ENCODE data around the gene KIF1C.
A peak's percentile ranks its signal among the peaks of the same experiment; 100 is the strongest.

The KIF1C gene

GRCh38 chr17:4969047-4969550 lies 28.7 kb upstream of the KIF1C start:
- peak; percentile 46 for DNase-seq

GRCh38 chr17:4969551-4970173 lies 28.1 kb upstream of the KIF1C start:
- DNase-seq = no peak

DNA sequence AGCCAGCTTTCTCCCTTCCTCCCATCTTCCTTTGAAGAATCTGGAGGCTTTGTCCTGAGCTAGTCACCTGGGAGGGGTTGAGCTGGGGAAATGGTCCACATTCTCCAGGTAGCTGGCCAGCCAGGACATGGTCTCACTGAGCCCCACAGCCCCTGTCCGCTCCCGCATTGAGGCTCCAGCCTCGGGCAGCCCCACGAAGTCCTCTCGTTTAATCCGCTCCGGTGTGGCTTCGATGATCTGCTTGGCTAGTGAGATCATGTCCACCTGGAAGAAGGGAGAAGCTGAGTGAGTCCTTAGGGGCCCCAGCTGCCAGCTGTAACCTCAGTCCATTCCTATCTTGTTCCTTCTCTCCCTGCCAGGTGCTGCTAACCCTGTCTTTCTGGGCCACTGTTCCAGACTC lies 27.5 kb upstream of the KIF1C start:
- DNase-seq = no peak

DNA sequence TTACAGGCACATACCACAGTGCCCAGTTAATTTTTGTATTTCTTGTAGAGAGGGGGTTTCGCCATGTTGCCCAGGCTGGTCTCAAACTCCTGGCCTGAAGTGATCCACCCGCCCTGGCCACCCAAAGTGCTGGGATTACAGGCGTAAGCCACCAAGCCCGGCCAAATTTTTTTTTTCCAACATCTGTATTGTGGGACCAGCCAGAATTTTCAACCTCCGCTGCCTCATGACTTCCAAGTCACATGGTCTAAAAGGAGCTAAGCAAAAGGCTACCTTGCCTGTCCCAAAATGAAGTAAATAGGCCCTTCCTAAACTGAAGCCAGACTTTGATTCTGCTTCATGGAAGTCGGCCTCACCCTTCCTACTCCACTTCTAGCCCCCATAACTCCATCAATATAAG lies 25.9 kb upstream of the KIF1C start:
- no peak for DNase-seq

GRCh38 chr17:4972322-4972721 lies 25.4 kb upstream of the KIF1C start:
- no peak for DNase-seq

DNA sequence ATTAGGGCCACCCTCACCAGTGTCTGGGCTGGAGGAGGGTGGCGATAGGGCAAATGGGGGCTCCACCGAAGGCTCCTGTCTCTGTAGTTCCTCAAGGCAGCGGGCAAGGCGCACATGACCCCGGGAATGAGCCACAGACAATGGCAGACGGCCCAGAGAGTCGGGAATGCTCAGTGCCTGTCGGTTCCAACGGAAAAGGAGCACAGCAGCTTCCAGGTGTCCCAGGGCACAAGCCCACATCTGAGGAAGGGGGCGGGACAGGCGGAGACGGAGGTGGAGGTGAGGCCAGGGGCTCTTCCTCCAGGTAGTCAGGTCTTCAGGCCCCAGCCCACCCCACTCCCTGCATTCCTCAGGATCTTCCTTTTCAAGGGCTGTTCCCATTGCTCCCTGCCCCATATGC lies 25.0 kb upstream of the KIF1C start:
- no peak for DNase-seq

GRCh38 chr17:4973256-4974114 lies 24.3 kb upstream of the KIF1C start:
- no peak for DNase-seq

GRCh38 chr17:4974115-4974670 lies 23.6 kb upstream of the KIF1C start:
- DNase-seq = no peak

DNA sequence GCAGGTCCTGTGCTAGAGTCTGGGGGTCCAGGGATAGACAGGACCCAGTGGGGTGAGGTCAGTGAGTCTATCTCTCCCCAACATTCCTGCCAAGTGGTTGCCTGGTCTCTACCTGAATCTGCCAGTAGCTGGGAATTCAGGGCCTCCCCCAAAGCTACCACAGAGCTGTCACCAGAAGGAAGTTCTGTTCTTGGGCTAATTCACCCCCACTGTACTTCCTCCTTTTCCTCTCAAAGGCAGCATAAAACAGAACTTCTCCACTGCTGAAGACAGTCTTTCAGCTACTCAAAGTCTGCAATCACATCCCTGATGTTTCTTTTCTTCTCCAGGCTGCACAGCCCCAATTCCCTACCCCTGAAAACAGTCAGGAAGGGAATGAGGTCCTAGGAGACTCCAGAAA lies 19.0 kb upstream of the KIF1C start:
- DNase-seq = no peak

- no peak for DNase-seq
Measured at GRCh38 chr17:4980644-4981216, 17.0 kb upstream of the KIF1C start.

DNA sequence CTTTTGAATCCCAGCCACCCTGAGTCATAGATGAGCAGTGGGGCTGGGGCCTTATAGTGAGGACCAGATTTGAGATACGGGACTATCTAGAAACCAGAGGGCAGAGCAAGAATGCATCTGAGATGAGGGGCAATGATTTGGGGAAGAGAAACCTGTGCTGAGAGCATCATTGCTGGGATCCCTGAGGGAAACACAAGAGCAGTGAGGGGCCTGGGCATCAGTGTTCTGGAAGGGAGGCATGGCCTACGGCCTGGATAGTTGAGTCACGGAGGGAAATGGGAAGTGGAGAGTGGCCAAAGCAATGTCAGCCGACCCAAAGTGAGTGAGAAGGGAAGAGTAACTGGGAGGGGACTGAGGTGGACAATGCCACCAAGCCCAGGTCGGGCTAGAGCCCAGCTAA lies 15.4 kb upstream of the KIF1C start:
- DNase-seq = no peak

- no peak for DNase-seq
Measured at GRCh38 chr17:4986403-4986802, 11.3 kb upstream of the KIF1C start.

DNA sequence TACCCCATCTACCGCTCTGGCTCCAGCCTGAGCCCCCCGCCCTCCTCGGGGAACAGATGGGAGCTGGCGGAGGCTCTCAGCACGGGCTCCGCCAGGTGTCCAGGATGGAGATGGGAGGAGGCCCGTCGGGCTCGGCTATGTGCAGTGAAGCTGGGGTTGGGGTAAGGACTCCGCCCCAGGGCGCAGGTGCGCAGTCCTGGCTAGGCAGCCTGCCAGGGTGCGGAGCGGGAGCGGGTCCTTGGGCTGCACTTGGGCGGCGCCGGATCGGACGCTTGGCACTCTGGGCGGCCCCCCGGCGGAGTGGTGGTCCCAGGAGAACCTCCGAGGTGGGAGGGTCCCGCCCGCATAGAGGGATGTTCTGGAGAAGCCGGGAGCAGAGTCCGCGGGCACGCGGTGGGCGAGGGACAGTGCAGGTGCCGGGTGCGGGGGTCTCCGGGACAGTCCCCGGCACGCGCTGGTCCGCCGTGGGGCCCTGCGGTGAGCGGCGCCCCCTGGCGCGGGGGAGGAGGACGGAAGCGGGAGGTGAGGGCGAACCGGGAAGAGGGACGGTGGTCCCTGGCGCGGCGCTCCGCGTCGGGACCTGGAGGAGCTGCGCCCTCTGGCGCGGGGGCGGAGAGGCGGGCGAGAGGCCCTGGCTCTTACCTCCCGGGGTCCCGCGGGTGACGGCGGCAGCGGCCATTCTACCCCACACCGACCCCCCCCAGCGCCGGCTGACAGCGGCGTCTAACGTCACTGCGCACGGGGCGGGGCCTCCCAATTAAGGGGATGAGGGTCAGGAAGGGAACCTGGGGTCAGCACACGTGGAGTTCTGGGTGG lies 10.6 kb upstream of the KIF1C start, which contains the start of gene CAMTA2:
TSS of gene CAMTA2 (minus strand) at position 725 of the 816 bp plus-strand sequence. CDS start 1,453 bp downstream, outside the sequence.
- peak; percentile 24 for DNase-seq

DNA sequence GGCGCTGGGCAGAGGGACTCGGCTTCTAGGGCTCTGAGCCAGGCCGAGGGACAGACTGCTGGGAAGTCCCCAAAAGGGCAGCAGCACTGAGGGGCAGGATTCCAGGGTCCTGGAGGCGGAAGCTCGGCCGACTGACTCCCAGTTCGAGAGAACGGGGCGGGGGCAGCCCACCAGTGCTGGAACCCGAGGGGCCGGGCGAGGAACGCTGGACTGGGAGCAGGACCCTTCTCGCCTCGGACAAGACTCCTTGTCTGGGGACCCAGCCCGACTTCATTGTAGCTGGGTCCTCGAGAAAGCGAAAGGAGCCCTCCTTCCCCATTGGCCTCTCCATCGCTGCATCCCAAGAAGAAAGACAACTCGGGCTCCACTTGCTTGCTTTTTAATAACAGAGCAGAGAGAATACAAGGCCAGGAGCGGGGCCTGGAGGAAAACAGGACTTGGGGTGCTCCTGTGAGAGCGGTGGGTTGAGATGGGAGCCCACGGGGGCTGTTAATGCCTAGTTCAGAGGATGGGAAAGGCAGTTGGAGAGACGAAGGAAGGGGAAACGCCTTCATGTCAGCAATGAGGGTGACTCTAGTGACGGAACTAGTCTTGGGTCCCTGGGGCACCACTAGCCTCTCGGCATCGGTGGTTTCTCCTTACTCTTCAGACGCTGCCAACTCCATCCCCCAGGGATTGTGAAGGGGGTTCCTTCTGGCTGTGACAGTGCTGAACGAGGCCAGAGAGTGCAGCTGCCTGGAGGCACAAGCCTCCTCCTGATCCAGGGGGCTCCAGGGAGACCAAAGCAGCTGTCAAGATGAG lies 9.8 kb upstream of the KIF1C start:
- DNase-seq = no peak

- DNase-seq = no peak
Measured at GRCh38 chr17:4994081-4994595, 3.6 kb upstream of the KIF1C start.

DNA sequence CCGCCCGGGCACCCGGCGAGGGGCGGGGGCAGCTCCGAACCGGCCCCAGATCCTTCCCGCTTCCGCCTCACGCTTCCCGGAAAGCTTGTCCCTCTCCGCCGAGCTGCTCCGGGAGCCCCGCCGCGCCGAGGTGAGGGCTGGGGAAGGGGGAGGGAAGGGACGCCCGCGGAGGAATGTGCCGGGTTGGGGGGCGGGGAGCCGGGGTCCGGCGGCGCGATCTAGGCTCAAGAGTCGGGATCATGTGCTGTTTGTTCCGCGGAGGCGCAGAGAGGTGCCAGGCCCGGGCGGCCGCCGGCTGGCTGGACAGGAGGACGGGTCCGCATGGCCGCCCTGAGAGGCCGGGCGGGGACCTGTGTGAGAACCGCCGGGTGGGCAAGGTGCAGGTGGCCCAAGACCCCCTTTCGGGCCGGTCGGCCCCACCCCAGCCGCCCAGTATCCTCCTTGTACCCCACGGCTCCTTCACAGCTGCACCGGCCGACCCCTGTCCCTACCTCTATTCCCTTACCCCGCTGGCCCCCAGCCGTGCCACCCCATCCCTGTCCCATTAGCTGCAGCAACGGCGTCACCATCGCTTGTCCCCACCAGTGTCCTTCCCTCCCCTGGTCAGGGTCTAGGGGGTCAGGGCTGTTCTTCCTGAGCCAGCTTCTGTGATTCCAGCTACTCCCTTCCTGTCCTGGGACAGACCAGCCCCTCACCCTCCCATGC lies 429 bp downstream of the KIF1C start:
- no peak for DNase-seq

DNA sequence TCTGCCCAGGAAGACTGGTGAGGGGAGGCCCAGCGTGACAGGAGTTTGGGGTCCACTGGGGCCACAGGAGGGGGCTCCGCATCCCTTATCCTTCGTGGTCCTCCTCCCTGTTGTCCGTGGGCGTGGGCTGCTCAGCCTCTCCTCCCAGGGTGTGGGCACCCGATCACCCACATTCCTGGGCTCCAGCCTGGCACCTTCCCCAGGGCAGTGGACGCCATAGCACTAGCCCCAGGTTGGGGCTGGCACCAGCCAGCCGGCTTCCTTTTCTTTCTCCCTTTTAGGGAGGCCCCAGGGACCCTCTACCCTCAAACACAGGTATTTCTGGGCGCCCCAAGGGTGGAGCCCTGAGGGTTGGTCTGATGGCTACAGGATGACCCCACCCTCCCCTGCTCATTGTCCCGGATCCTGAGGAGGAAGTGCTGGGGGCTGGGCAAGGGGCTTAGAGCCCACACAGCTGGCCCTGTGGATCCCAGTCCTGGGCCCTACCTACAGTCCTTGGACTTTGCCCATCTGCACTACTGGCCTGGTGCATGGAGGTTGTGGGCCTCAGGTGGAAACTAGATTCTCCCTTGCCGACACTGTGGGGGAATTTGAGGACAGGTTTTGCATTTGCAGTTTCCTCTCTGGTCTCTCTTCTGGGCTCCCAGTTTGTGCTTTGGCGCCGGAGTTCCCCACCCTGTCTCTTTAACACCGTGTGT lies 1.1 kb downstream of the KIF1C start:
- no peak for DNase-seq

- no peak for DNase-seq
Measured at GRCh38 chr17:4999430-5000093, 1.8 kb downstream of the KIF1C start.

DNA sequence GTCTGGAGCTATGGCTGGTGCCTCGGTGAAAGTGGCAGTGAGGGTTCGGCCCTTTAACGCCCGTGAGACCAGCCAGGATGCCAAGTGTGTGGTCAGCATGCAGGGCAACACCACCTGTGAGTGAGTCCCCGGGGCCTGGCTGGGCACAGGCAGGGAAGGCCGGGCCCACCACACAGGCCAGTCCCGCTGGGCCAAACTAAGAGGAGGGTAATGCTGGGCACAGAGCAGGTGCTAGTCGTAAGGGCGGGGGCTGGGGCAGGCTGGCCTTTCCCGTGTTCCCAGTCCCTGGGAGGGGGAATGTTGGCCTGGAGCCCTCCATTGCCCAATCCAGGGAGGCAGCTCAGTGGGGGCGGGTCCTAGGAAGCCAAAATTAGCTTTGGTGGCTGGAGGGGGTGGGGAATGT lies 2.5 kb downstream of the KIF1C start:
- DNase-seq = no peak

Data from GOT3 (cell line).